ENCODE results near the gene WSCD1.

WSCD1 gene

GRCh38 chr17:6135236-6135635, 65.1 kb downstream of the WSCD1 start:
- TF ChIP-seq CTCF (IDR thresholded peaks at IDR 0.05; ENCODE audit: insufficient read depth, low read depth, low read length, missing control alignments): no peak
- H3K4me3 ChIP-seq (ENCODE audit: low read length): no peak overlapping the region
- DNase-seq (ENCODE audit: low read depth): no peak

- H3K4me3 ChIP-seq (ENCODE audit: low read length): no peak overlapping the region
- no peak for TF ChIP-seq CTCF (IDR thresholded peaks at IDR 0.05; ENCODE audit: insufficient read depth, low read depth, low read length, missing control alignments)
- DNase-seq (ENCODE audit: low read depth): no peak
These were observed 65.8 kb downstream of the WSCD1 start for GRCh38 chr17:6135996-6136395.

GRCh38 chr17:6137716-6138502, 67.7 kb downstream of the WSCD1 start:
- no peak for DNase-seq (ENCODE audit: low read depth)
- no peak overlapping the region for H3K4me3 ChIP-seq (ENCODE audit: low read length)
- no peak for TF ChIP-seq CTCF (IDR thresholded peaks at IDR 0.05; ENCODE audit: insufficient read depth, low read depth, low read length, missing control alignments)

GRCh38 chr17:6138761-6139446, 68.7 kb downstream of the WSCD1 start:
- TF ChIP-seq CTCF (IDR thresholded peaks at IDR 0.05; ENCODE audit: insufficient read depth, low read depth, low read length, missing control alignments): no peak
- H3K4me3 ChIP-seq (ENCODE audit: low read length): no peak overlapping the region
- DNase-seq (ENCODE audit: low read depth): no peak

- no peak for TF ChIP-seq CTCF (IDR thresholded peaks at IDR 0.05; ENCODE audit: insufficient read depth, low read depth, low read length, missing control alignments)
- no peak for DNase-seq (ENCODE audit: low read depth)
These were observed 69.3 kb downstream of the WSCD1 start for GRCh38 chr17:6139447-6139832.

GRCh38 chr17:6140188-6140587, 70.0 kb downstream of the WSCD1 start:
- no peak for DNase-seq (ENCODE audit: low read depth)
- TF ChIP-seq CTCF (IDR thresholded peaks at IDR 0.05; ENCODE audit: insufficient read depth, low read depth, low read length, missing control alignments): no peak
- no peak overlapping the region for H3K4me3 ChIP-seq (ENCODE audit: low read length)

More at GRCh38 chr17:6139447-6139832, 69.3 kb downstream of the WSCD1 start:
- H3K4me3 ChIP-seq (ENCODE audit: low read length): no peak overlapping the region
